ENCODE data around the gene DENND4A. TPM values are rescaled to one million over a fixed set of nuclear protein-coding genes. Genes with fewer than 3 reads are reported as not detected.
A peak's percentile ranks its signal among the peaks of the same experiment; 100 is the strongest.

DENND4A gene
- polyA plus RNA-seq, 10 donors = 9.3 to 16.9 (median 14.0) TPM

- DNase-seq = no peak
Observed at GRCh38 chr15:65676123-65676522, 116.0 kb downstream of the DENND4A start.

GRCh38 chr15:65675551-65675950 lies 116.5 kb downstream of the DENND4A start:
- no peak for DNase-seq

- no peak for DNase-seq
Observed at GRCh38 chr15:65666257-65666656, 125.8 kb downstream of the DENND4A start.

- no peak for DNase-seq
Observed at GRCh38 chr15:65663521-65663920, 128.6 kb downstream of the DENND4A start.

- no peak for DNase-seq
Observed at GRCh38 chr15:65660927-65661326, 131.2 kb downstream of the DENND4A start.

GRCh38 chr15:65659502-65660052 lies 132.5 kb downstream of the DENND4A start:
- no peak for DNase-seq

- no peak for DNase-seq
Observed at GRCh38 chr15:65655457-65655856, 136.6 kb downstream of the DENND4A start.

- DNase-seq = no peak
Observed at GRCh38 chr15:65655026-65655425, 137.1 kb downstream of the DENND4A start.

- no peak for DNase-seq
Observed at GRCh38 chr15:65653801-65654521, 138.1 kb downstream of the DENND4A start.

GRCh38 chr15:65653341-65653740 lies 138.8 kb downstream of the DENND4A start:
- no peak for DNase-seq

- DNase-seq = no peak
Observed at GRCh38 chr15:65651831-65652749, 140.0 kb downstream of the DENND4A start.

GRCh38 chr15:65651042-65651322 lies 141.1 kb downstream of the DENND4A start:
- DNase-seq = no peak

- no peak for DNase-seq
Observed at GRCh38 chr15:65650312-65651041, 141.6 kb downstream of the DENND4A start.

- DNase-seq = no peak
Observed at GRCh38 chr15:65646486-65646885, 145.6 kb downstream of the DENND4A start.

GRCh38 chr15:65645392-65645791 lies 146.7 kb downstream of the DENND4A start:
- no peak for DNase-seq

- DNase-seq = no peak
Observed at GRCh38 chr15:65644282-65644681, 147.8 kb downstream of the DENND4A start.

GRCh38 chr15:65642594-65642993 lies 149.5 kb downstream of the DENND4A start:
- no peak for DNase-seq

- DNase-seq = peak in 1 of 3 donors; percentile 26
Observed at GRCh38 chr15:65641768-65642475, 150.2 kb downstream of the DENND4A start.

GRCh38 chr15:65639509-65639908 lies 152.6 kb downstream of the DENND4A start:
- DNase-seq = no peak

GRCh38 chr15:65638681-65639089 lies 153.4 kb downstream of the DENND4A start:
- DNase-seq = peak; percentile 74 to 86 (median 76)

GRCh38 chr15:65638109-65638508 lies 154.0 kb downstream of the DENND4A start:
- DNase-seq = no peak

Data from muscle of back (tissue), 11 donors.